Spleen (tissue), 7 donors: ENCODE measurements around the gene LILRA2.

Source experiments
- POLR2A ChIP-seq, 3 donors: fragments of 450-650 bp; IDR thresholded peaks; one replicate each; pipeline ENCODE4 v1.5.1; 2017; ENCODE audit warnings: antibody characterized with exemption in 3 of 3, mild to moderate bottlenecking in 1 of 3
- TF ChIP-seq, protein P1 (sequence below), 11 experiments: fragments of 200-600 bp in 7 of 11; fragments of 450-650 bp in 4 of 11; sonication (generic) in 4 of 11; IDR thresholded peaks in 8 of 11; conservative IDR thresholded peaks in 3 of 11; 1 replicate in 7 of 11; 2 replicates in 4 of 11; pipeline versions ENCODE4 v1.4.0 to v1.8.0; 2016 to 2021; ENCODE audit warnings: antibody characterized with exemption in 11 of 11, inconsistent platforms in 4 of 11, mild to moderate bottlenecking in 1 of 11
- donor health status: DM: no; HTN: no; CAD: no; lungs with moderate emphysema.
- donor health status: DM: no; HTN: no; CAD: no.
- donor health status: DM: no; HTN: no; CAD: no.

DNA sequence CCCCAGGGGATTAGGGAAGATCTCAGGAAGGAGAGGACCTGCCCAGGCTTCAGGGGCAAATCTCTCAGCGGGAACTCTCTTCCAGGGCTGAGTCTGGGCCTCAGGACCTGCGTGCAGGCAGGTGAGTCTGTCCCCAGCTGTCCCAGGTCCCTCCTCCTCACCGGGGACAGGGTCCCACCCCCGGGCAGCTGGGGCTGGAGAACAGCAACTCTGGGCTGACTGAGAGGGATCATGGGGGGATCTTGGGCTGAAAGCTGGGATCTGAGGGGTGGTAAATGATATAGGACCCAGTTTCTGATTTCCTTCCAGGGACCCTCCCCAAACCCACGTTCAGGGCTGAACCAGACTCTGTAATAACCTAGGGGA lies 34.2 kb downstream of the LILRA2 start:
- TF ChIP-seq, protein P1, sequence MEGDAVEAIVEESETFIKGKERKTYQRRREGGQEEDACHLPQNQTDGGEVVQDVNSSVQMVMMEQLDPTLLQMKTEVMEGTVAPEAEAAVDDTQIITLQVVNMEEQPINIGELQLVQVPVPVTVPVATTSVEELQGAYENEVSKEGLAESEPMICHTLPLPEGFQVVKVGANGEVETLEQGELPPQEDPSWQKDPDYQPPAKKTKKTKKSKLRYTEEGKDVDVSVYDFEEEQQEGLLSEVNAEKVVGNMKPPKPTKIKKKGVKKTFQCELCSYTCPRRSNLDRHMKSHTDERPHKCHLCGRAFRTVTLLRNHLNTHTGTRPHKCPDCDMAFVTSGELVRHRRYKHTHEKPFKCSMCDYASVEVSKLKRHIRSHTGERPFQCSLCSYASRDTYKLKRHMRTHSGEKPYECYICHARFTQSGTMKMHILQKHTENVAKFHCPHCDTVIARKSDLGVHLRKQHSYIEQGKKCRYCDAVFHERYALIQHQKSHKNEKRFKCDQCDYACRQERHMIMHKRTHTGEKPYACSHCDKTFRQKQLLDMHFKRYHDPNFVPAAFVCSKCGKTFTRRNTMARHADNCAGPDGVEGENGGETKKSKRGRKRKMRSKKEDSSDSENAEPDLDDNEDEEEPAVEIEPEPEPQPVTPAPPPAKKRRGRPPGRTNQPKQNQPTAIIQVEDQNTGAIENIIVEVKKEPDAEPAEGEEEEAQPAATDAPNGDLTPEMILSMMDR (IDR thresholded peaks at IDR 0.05 in 8 of 11, conservative IDR thresholded peaks at IDR 0.05 in 3 of 11) = no peak
- no peak for TF ChIP-seq POLR2A (IDR thresholded peaks at IDR 0.05)
